Caco-2 (cell line): Measurements from ENCODE around the gene BCAS3. TPM values are rescaled to one million over a fixed set of nuclear protein-coding genes. Genes with fewer than 3 reads are reported as not detected.

Source experiments
- BruUV-seq: library from RNA; stranded (reverse); fragments of 400-500 nt; replicated peaks from 2 replicates; lab custom pipeline; 2021; lab: Mats Ljungman, UMichigan
- CTCF ChIA-PET: fragments of 300-600 bp; sonication (Branson Sonifier 250); formaldehyde crosslinking; loops from one replicate; lab custom pipeline; 2022; ENCODE audit warnings: antibody characterized with exemption; lab: Charles Lee
- POLR2A ChIA-PET: fragments of 300-600 bp; sonication (Branson Sonifier 250); formaldehyde crosslinking; loops from one replicate; lab custom pipeline; 2022; ENCODE audit warnings: antibody characterized with exemption; lab: Charles Lee
- DNase-seq, 2 experiments: peaks; one replicate each; pipeline versions ENCODE4 v3.0.0 to v3.0.0-alpha.2; 2020 to 2022
- H3K27me3 ChIP-seq: replicated peaks from 2 replicates; pipeline ENCODE4 v1.6.0; 2011; ENCODE audit warnings: low read length; ENCODE audit not compliant: control insufficient read depth, insufficient read depth
- H3K36me3 ChIP-seq: 2 replicates; pipeline ENCODE4 v1.5.1; 2011; ENCODE audit warnings: low read length; ENCODE audit not compliant: control insufficient read depth, insufficient read depth
- H3K4me1 ChIP-seq: fragments of 250-450 bp; sonication (Bioruptor Pico); 2 replicates; pipeline ENCODE4 v1.5.1; 2020; ENCODE audit warnings: mild to moderate bottlenecking
- H3K4me3 ChIP-seq: 2 replicates; pipeline ENCODE4 v1.5.1; 2011; ENCODE audit warnings: low read depth, mild to moderate bottlenecking, control low read depth, low read length
- H3K9me3 ChIP-seq: fragments of 250-450 bp; sonication (Bioruptor Pico); 2 replicates; pipeline ENCODE4 v1.5.1; 2020; ENCODE audit warnings: mild to moderate bottlenecking, moderate library complexity
- H3K27ac Mint-ChIP-seq: one replicate; pipeline ENCODE4 v1.8.0; 2022; ENCODE audit warnings: mixed read lengths; ENCODE audit not compliant: unreplicated experiment
- H3K27me3 Mint-ChIP-seq: one replicate; pipeline ENCODE4 v1.8.0; 2022; ENCODE audit warnings: mixed read lengths; ENCODE audit not compliant: insufficient read depth, unreplicated experiment
- H3K36me3 Mint-ChIP-seq: one replicate; pipeline ENCODE4 v1.8.0; 2022; ENCODE audit warnings: mild to moderate bottlenecking, mixed read lengths; ENCODE audit not compliant: insufficient read depth, unreplicated experiment
- H3K4me1 Mint-ChIP-seq: one replicate; pipeline ENCODE4 v1.8.0; 2022; ENCODE audit warnings: low read depth, mixed read lengths; ENCODE audit not compliant: unreplicated experiment
- H3K4me3 Mint-ChIP-seq: one replicate; pipeline ENCODE4 v1.8.0; 2022; ENCODE audit warnings: mild to moderate bottlenecking, moderate library complexity, mixed read lengths; ENCODE audit not compliant: unreplicated experiment
- H3K9me3 Mint-ChIP-seq: one replicate; pipeline ENCODE4 v1.8.0; 2022; ENCODE audit warnings: mixed read lengths; ENCODE audit not compliant: unreplicated experiment
- intact Hi-C: fragments of 100-400 bp; cut with micrococcal nuclease; formaldehyde crosslinking; loops from one replicate; pipeline ENCODE4 v1.10.0; 2022; ENCODE audit not compliant: unreplicated experiment
- total RNA-seq: library from RNA; stranded (reverse); gene quantifications from 2 replicates; pipeline ENCODE4 v1.2.3, GENCODE V29; 2022
- TF ChIP-seq, protein P1 (sequence below), 2 experiments: fragments of 200-600 bp in 1 of 2; IDR thresholded peaks; 1 replicate in 1 of 2; 2 replicates in 1 of 2; pipeline versions ENCODE4 v1.5.1 to v1.8.0; 2011 to 2022; ENCODE audit warnings: antibody characterized with exemption in 1 of 2, control low read depth in 1 of 2, inconsistent platforms in 1 of 2, low read depth in 1 of 2, low read length in 1 of 2, mild to moderate bottlenecking in 1 of 2, moderate library complexity in 1 of 2; ENCODE audit not compliant: insufficient read depth in 1 of 2, severe bottlenecking in 1 of 2, unreplicated experiment in 1 of 2

Gene BCAS3
- total RNA-seq, 1 experiment from 2014 or later = 44.1 TPM

DNA sequence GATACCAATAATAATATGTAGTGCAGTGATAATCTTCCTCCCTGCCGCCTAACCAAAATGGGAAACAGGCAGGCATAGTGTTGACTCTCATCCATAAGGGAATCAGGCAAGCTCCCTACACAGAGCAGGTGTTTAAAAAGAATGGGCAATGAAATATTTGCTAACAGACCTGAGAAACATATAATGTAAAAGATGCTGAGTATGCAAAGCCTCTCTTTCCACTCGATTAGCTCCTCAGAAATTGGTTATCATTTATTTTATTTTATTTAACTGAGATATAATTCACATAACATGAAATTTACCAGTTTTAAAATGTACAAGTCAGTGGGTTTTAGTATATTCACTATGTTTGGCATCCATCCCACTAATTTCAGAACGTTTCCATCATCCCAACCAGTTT lies 404.3 kb downstream of the BCAS3 start:
- peaks cover 10% of the 10 kb centered on the region for H3K9me3 Mint-ChIP-seq
- TF ChIP-seq, protein P1, sequence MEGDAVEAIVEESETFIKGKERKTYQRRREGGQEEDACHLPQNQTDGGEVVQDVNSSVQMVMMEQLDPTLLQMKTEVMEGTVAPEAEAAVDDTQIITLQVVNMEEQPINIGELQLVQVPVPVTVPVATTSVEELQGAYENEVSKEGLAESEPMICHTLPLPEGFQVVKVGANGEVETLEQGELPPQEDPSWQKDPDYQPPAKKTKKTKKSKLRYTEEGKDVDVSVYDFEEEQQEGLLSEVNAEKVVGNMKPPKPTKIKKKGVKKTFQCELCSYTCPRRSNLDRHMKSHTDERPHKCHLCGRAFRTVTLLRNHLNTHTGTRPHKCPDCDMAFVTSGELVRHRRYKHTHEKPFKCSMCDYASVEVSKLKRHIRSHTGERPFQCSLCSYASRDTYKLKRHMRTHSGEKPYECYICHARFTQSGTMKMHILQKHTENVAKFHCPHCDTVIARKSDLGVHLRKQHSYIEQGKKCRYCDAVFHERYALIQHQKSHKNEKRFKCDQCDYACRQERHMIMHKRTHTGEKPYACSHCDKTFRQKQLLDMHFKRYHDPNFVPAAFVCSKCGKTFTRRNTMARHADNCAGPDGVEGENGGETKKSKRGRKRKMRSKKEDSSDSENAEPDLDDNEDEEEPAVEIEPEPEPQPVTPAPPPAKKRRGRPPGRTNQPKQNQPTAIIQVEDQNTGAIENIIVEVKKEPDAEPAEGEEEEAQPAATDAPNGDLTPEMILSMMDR (IDR thresholded peaks at IDR 0.05; ENCODE audit: insufficient read depth in 1 of 2, low read depth in 1 of 2, low read length in 1 of 2, severe bottlenecking in 1 of 2, unreplicated experiment in 1 of 2) = no peak

DNA sequence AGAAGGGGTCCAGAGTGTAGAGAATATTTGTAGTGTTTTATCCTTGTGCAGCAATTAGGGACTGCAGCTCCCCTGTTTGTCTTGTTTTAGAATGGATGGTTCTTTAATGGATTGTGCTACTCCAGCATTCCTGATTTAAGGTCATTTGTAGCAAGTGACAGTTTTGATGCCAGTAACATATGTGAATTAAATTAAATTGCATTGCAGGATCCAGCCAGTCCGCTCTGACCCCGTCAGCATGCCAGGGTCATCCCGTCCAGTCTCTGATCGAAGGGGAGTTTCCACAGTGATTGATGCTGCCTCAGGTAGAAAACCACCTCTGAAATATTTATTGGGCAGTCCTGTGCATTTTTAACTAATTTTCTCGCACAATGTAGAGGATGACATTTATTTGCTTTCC lies 406.6 kb downstream of the BCAS3 start:
- intact Hi-C loops = no loop called here
- POLR2A ChIA-PET = no interaction called here
- Mint-ChIP-seq H3K36me3 (peaks cover 6% of the 10 kb centered on the region), H3K4me1 (peaks cover 7% of the 10 kb centered on the region), H3K27ac (no peak overlapping the region), H3K4me3 (no peak overlapping the region), H3K9me3 (peaks cover 10% of the 10 kb centered on the region), H3K27me3 (no peaks in the 10 kb centered on the region)
- Histone ChIP-seq H3K36me3 (no peaks in the 10 kb centered on the region), H3K4me3 (no peak overlapping the region), H3K4me1 (no peaks in the 10 kb centered on the region), H3K9me3 (no peaks in the 10 kb centered on the region), H3K27me3 (no peaks in the 10 kb centered on the region)
- DNase-seq = no peak
- CTCF ChIA-PET = no interaction called here
- no TSS peak for BruUV-seq
- TF ChIP-seq, protein P1 (IDR thresholded peaks at IDR 0.05; ENCODE audit: insufficient read depth in 1 of 2, low read depth in 1 of 2, low read length in 1 of 2, severe bottlenecking in 1 of 2, unreplicated experiment in 1 of 2) = no peak

More for the DNA sequence above, 404.3 kb downstream of the BCAS3 start:
- no peaks in the 10 kb centered on the region for H3K27me3 ChIP-seq
- Mint-ChIP-seq H3K27ac (no peak overlapping the region), H3K4me3 (no peak overlapping the region), H3K36me3 (peaks cover 6% of the 10 kb centered on the region), H3K4me1 (no peaks in the 10 kb centered on the region), H3K27me3 (no peaks in the 10 kb centered on the region)
- ChIA-PET CTCF (no interaction called here), POLR2A (no interaction called here)
- no peak overlapping the region for H3K4me3 ChIP-seq
- DNase-seq = no peak
- no peaks in the 10 kb centered on the region for H3K9me3 ChIP-seq
- BruUV-seq = no TSS peak
- H3K4me1 ChIP-seq = no peaks in the 10 kb centered on the region
- peaks cover 1% of the 10 kb centered on the region; the same call in 1 of the 2 replicates for H3K36me3 ChIP-seq
- intact Hi-C loops = no loop called here

DNA sequence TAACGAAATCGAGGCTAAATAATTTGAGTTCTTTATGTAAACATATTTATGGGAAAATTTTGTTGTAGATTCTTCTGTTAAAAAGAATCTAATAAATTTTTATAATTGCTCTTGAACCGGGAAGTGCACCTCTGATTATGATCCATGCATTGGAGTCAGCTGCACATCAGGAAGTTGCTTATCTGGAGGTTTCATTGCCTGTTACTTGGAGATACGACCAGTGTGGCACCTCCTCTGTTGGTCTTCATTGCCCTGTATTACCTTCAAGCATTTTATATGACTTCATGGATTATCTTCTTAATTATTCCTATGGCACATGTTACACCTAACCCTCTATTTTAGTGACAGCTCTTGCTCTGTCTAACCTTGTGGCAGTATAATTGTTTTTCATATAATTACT lies 409.4 kb downstream of the BCAS3 start:
- Histone ChIP-seq H3K4me3 (no peak overlapping the region), H3K9me3 (no peaks in the 10 kb centered on the region), H3K27me3 (no peaks in the 10 kb centered on the region), H3K36me3 (no peaks in the 10 kb centered on the region), H3K4me1 (no peaks in the 10 kb centered on the region)
- POLR2A ChIA-PET = no interaction called here
- intact Hi-C loops = no loop called here
- H3K27me3 Mint-ChIP-seq = no peaks in the 10 kb centered on the region
- TF ChIP-seq, protein P1 (IDR thresholded peaks at IDR 0.05; ENCODE audit: insufficient read depth in 1 of 2, low read depth in 1 of 2, low read length in 1 of 2, severe bottlenecking in 1 of 2, unreplicated experiment in 1 of 2) = no peak
- no peaks in the 10 kb centered on the region for H3K36me3 Mint-ChIP-seq
- H3K9me3 Mint-ChIP-seq = peaks cover 5% of the 10 kb centered on the region
- no peak overlapping the region for H3K27ac Mint-ChIP-seq
- DNase-seq = no peak
- H3K4me3 Mint-ChIP-seq = no peak overlapping the region
- CTCF ChIA-PET = no interaction called here
- no TSS peak for BruUV-seq
- H3K4me1 Mint-ChIP-seq = peaks cover 7% of the 10 kb centered on the region
